Adrenal gland (tissue), 12 donors: ENCODE measurements around the gene MYL7. TPM values are rescaled to one million over a fixed set of nuclear protein-coding genes. Genes with fewer than 3 reads are reported as not detected.

Experiments
- DNase-seq, 7 donors: peaks; one replicate each; pipeline ENCODE4 v3.0.0-alpha.2; 2019 to 2020
- H3K27ac ChIP-seq, 5 donors: fragments of 200-600 bp; sonication (generic) in 4 of 5; 1 replicate in 3 of 5; 2 replicates in 2 of 5; pipeline versions ENCODE4 v1.5.1 to v1.8.0; 2016 to 2020; ENCODE audit warnings: mild to moderate bottlenecking in 1 of 5
- H3K27me3 ChIP-seq: fragments of 200-600 bp; 2 replicates; pipeline ENCODE4 v1.8.0; 2021
- H3K36me3 ChIP-seq, 2 donors: fragments of 200-600 bp; replicated peaks in 1 of 2; 1 replicate in 1 of 2; 2 replicates in 1 of 2; pipeline versions ENCODE4 v1.5.1 to v1.8.0; 2018 to 2022
- H3K4me1 ChIP-seq, 2 donors: fragments of 200-600 bp; replicated peaks in 1 of 2; 1 replicate in 1 of 2; 2 replicates in 1 of 2; pipeline versions ENCODE4 v1.5.1 to v1.8.0; 2018 to 2021
- H3K4me3 ChIP-seq, 4 donors: fragments of 200-600 bp; sonication (generic) in 3 of 4; one replicate each; pipeline ENCODE4 v1.5.1; 2016 to 2018
- H3K9me3 ChIP-seq, 3 donors: fragments of 200-600 bp; sonication (generic) in 1 of 3; replicated peaks in 1 of 3; 1 replicate in 2 of 3; 2 replicates in 1 of 3; pipeline versions ENCODE4 v1.5.1 to v1.8.0; 2016 to 2021
- CTCF ChIP-seq, 6 experiments: fragments of 450-650 bp in 4 of 6; fragments of 200-600 bp in 2 of 6; sonication (generic) in 1 of 6; IDR thresholded peaks; 1 replicate in 5 of 6; 2 replicates in 1 of 6; pipeline versions ENCODE4 v1.5.1 to v1.8.0; 2016 to 2021; ENCODE audit warnings: antibody characterized with exemption in 6 of 6, mild to moderate bottlenecking in 2 of 6, moderate library complexity in 1 of 6
- POLR2A ChIP-seq, 2 donors: fragments of 450-650 bp; IDR thresholded peaks; one replicate each; pipeline ENCODE4 v1.6.1; 2017; ENCODE audit warnings: antibody characterized with exemption in 2 of 2, mild to moderate bottlenecking in 2 of 2, moderate library complexity in 1 of 2
- WGBS, 4 donors: extraction: QIAGEN DNeasy Blood & Tissue Kit in 2 of 4; methylation state at CpG; one replicate each; pipeline versions ENCODE4 v1.1.5 to v1.1.7; 2013 to 2017; 5-methylcytosine and 5-hydroxymethylcytosine counted together
- intact Hi-C, 2 donors: fragments of 100-400 bp; cut with DNase I; formaldehyde crosslinking; loops; one replicate each; pipeline versions ENCODE4 v1.14.1 to v1.15.0; 2022 to 2023
- polyA plus RNA-seq, 3 donors: library from polyadenylated mRNA; stranded (reverse); fragments of 200-250 nt in 2 of 3; fragments of 350-450 nt in 1 of 3; fragmentation: Illumina TruSeq in 1 of 3; extraction: RNeasy Lipid Tissue Mini Kit (QIAGEN cat#74804) in 1 of 3; gene quantifications; one replicate each; pipeline ENCODE4 v1.2.3, GENCODE V29; 2013 to 2014
- total RNA-seq, 9 donors: library from RNA; depleted of rRNA in 4 of 9; stranded (reverse); fragments of >200 nt in 4 of 9; fragments of 120-200 nt in 1 of 9; fragmentation: NEBNext Ultra II Directional in 1 of 9; extraction: Animal tissue kit (Norgen Biotek cat#: 25700) in 1 of 9; gene quantifications; one replicate each; pipeline versions ENCODE4 v1.1.0 to v1.2.4, GENCODE V29; 2013 to 2023
- donor health status: healthy with polysubstance abuse.
- donor health status: Bipolar disorder and iron deficiency.
- donor health status: DM: yes; HTN: yes; CAD: no.
- donor health status: DM: no; HTN: no; CAD: no.
- donor health status: DM: no; HTN: no; CAD: no.
- donor health status: DM: yes; HTN: yes; CAD: no.

Gene MYL7
- total and polyA plus RNA-seq, 12 donors = 0.17 to 3.5 (median 0.24) TPM; not detected in 9

DNA sequence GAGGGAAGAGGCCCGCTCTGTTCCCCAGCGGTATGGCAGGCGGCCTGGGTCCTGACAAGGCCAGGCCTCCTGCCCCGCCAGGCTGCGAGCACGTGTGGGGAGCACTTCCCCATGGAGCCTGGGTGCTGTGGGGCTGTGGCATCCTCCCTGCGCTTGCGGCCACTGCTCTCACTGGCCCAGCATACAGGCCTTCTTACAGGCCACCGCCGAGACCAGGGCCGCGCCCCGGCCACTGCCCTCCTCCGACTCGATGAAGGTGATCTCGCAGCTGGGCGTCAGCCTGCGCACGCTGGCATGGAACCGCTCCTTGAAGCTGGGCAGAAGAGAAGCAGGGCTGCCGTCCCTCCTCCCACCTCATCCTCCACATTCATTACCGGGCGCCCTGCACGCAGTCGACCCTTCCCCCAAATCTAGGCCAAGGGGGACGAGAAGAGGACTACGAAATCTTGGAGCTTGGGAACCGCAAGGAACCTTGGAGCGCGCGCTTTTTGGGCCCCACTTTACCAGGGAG, 3.9 kb upstream of the MYL7 start:
- intact Hi-C loops = no loop called here

DNA sequence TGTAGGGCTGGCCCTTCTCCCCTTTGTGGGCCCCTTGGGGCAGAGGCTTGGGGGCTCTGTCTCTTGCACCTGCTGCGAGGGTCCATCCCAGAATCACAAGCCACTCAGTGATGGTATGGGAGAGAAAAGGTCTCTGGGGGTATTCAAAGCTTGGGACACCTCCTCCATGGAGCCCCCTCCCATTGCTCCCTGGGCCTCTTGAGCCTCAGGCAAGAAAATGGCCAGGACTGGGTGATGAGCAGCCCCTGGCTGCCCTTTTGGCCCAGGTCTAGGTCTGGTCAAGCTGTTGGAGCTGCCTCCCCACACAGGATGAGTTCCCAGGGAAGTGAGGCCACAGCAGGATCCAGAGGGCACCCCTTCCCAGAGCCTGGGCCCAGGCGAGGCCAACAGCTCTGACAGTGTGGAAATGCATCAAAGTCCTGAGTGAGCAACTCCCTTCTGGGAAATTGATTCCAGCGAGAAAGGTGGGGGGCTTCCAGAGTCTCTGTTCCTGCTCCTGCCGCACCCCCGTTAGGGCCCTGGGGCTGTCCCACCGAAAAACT, 3.4 kb upstream of the MYL7 start:
- Histone ChIP-seq H3K27ac (no peak overlapping the region), H3K27me3 (peaks cover 12% of the 10 kb centered on the region), H3K9me3 (no peaks in the 10 kb centered on the region), H3K4me1 (peaks cover 8% of the 10 kb centered on the region in 2 donors), H3K36me3 (no peaks in the 10 kb centered on the region), H3K4me3 (no peak overlapping the region)
- intact Hi-C loops = no loop called here
- DNase-seq = peak in 2 of 7 donors; percentile 0 to 4
- TF ChIP-seq CTCF (IDR thresholded peaks at IDR 0.05) = no peak
- no peak for TF ChIP-seq POLR2A (IDR thresholded peaks at IDR 0.05)
- WGBS, 4 donors = 90 to 97% (median 93%) methylated on average over 4 to 6 of the region's 6 CpGs

More for the DNA sequence above, 3.9 kb upstream of the MYL7 start:
- Histone ChIP-seq H3K36me3 (no peaks in the 10 kb centered on the region), H3K9me3 (no peaks in the 10 kb centered on the region), H3K27me3 (peaks cover 12% of the 10 kb centered on the region), H3K4me1 (peaks cover 8% of the 10 kb centered on the region in 2 donors), H3K27ac (no peak overlapping the region), H3K4me3 (peak overlapping the region in 1 of 4 donors; percentile 50)
- TF ChIP-seq CTCF (IDR thresholded peaks at IDR 0.05) (no peak), POLR2A (IDR thresholded peaks at IDR 0.05) (no peak)
- WGBS, 4 donors = 65 to 74% (median 69%) methylated on average over 18 to 31 of the region's 31 CpGs
- DNase-seq = peak in 2 of 7 donors; percentile 9 to 14

- Histone ChIP-seq H3K9me3 (no peaks in the 10 kb centered on the region), H3K4me3 (no peak overlapping the region), H3K27me3 (peaks cover 12% of the 10 kb centered on the region), H3K36me3 (no peaks in the 10 kb centered on the region), H3K27ac (no peak overlapping the region), H3K4me1 (peaks cover 8% of the 10 kb centered on the region in 2 donors)
- 72 to 92% (median 86%) methylated on average over 5 to 6 of the region's 6 CpGs for WGBS, 4 donors
- TF ChIP-seq CTCF (IDR thresholded peaks at IDR 0.05) (no peak), POLR2A (IDR thresholded peaks at IDR 0.05) (no peak)
- DNase-seq = peak in 2 of 7 donors; percentile 2 to 11
- intact Hi-C loops = no loop called here
These were observed 2.6 kb upstream of the MYL7 start for GRCh38 chr7:44143646-44144250.

- Histone ChIP-seq H3K27me3 (peaks cover 12% of the 10 kb centered on the region), H3K4me3 (no peak overlapping the region), H3K27ac (no peak overlapping the region), H3K4me1 (peaks cover 8% of the 10 kb centered on the region in 2 donors), H3K36me3 (no peaks in the 10 kb centered on the region), H3K9me3 (no peaks in the 10 kb centered on the region)
- 90 to 95% (median 91%) methylated on average over 4 of the region's 4 CpGs; no CpG with 5 or more reads in 1 of the 4 donors for WGBS, 4 donors
- DNase-seq = no peak
- intact Hi-C loops = no loop called here
- TF ChIP-seq CTCF (IDR thresholded peaks at IDR 0.05) (no peak), POLR2A (IDR thresholded peaks at IDR 0.05) (no peak)
These were observed 896 bp upstream of the MYL7 start for GRCh38 chr7:44142028-44142427.
